Measurements from ENCODE around the gene LMO1.

LMO1 gene

GRCh38 chr11:8177136-8177535, 86.5 kb downstream of the LMO1 start:
- no peak overlapping the region for H3K4me3 ChIP-seq (ENCODE audit: low read length)
- no peak for TF ChIP-seq CTCF (conservative IDR thresholded peaks at IDR 0.05; ENCODE audit: low read depth, low read length)

More at GRCh38 chr11:8177136-8177535, 86.5 kb downstream of the LMO1 start:
- DNase-seq (ENCODE audit: low read depth) = no peak
